Gastrocnemius medialis (tissue), 4 donors: ENCODE data around the gene SRBD1. TPM values are rescaled to one million over a fixed set of nuclear protein-coding genes. Genes with fewer than 3 reads are reported as not detected.

Source experiments
- ATAC-seq, 2 donors: fragments of 150-250 bp; one replicate each; pipeline ENCODE4 v1.9.1; 2016
- DNase-seq, 2 donors: peaks; one replicate each; pipeline ENCODE4 v3.0.0-alpha.2; 2019
- H3K27ac ChIP-seq, 4 donors: fragments of 200-600 bp; sonication (generic); 1 replicate in 1 of 4; 2 replicates in 3 of 4; pipeline ENCODE4 v1.5.1; 2016 to 2018; ENCODE audit warnings: mild to moderate bottlenecking in 2 of 4, moderate library complexity in 1 of 4
- H3K27me3 ChIP-seq, 3 donors: fragments of 200-600 bp; sonication (generic) in 2 of 3; 1 replicate in 1 of 3; 2 replicates in 2 of 3; pipeline versions ENCODE4 v1.5.1 to v1.6.0; 2016 to 2019; ENCODE audit warnings: mild to moderate bottlenecking in 1 of 3, moderate library complexity in 1 of 3
- H3K36me3 ChIP-seq, 2 donors: fragments of 200-600 bp; sonication (generic) in 1 of 2; one replicate each; pipeline ENCODE4 v1.5.1; 2017 to 2018
- H3K4me1 ChIP-seq, 2 donors: fragments of 200-600 bp; sonication (generic) in 1 of 2; one replicate each; pipeline ENCODE4 v1.5.1; 2016 to 2017; ENCODE audit warnings: mild to moderate bottlenecking in 2 of 2
- H3K4me3 ChIP-seq, 4 donors: fragments of 200-600 bp; sonication (generic) in 3 of 4; 1 replicate in 1 of 4; 2 replicates in 3 of 4; pipeline ENCODE4 v1.5.1; 2016 to 2019; ENCODE audit warnings: mild to moderate bottlenecking in 2 of 4
- H3K9me3 ChIP-seq, 3 donors: fragments of 200-600 bp; sonication (generic) in 2 of 3; 1 replicate in 1 of 3; 2 replicates in 2 of 3; pipeline ENCODE4 v1.5.1; 2016 to 2019
- POLR2A ChIP-seq, 2 donors: fragments of 450-650 bp; IDR thresholded peaks; one replicate each; pipeline ENCODE4 v1.6.1; 2017; ENCODE audit warnings: antibody characterized with exemption in 2 of 2, mild to moderate bottlenecking in 2 of 2, moderate library complexity in 2 of 2
- in situ Hi-C, 4 donors: fragments of 200-750 bp; cut with MboI; loops; one replicate each; pipeline versions ENCODE4 v1.15.0 to v1.8.0; 2017; ENCODE audit warnings: low sequenced_read_pairs in 4 of 4
- intact Hi-C: fragments of 100-400 bp; cut with DNase I; formaldehyde crosslinking; loops from one replicate; pipeline ENCODE4 v1.15.1; 2023; ENCODE audit warnings: low total_unique reads
- total RNA-seq, 4 donors: library from RNA; depleted of rRNA; stranded (reverse); fragments of >200 nt; gene quantifications; one replicate each; pipeline versions ENCODE4 v1.1.0 to v1.2.3, GENCODE V29; 2016
- TF ChIP-seq, protein P1 (sequence below), 5 experiments: fragments of 450-650 bp in 3 of 5; fragments of 200-600 bp in 2 of 5; sonication (generic) in 2 of 5; IDR thresholded peaks in 4 of 5; conservative IDR thresholded peaks in 1 of 5; 1 replicate in 4 of 5; 2 replicates in 1 of 5; pipeline ENCODE4 v1.5.1; 2016 to 2019; ENCODE audit warnings: antibody characterized with exemption in 5 of 5, mild to moderate bottlenecking in 3 of 5, moderate library complexity in 3 of 5

SRBD1 gene
- total RNA-seq, 4 donors from 2014 or later = 3.0 to 10.1 (median 4.5) TPM

DNA sequence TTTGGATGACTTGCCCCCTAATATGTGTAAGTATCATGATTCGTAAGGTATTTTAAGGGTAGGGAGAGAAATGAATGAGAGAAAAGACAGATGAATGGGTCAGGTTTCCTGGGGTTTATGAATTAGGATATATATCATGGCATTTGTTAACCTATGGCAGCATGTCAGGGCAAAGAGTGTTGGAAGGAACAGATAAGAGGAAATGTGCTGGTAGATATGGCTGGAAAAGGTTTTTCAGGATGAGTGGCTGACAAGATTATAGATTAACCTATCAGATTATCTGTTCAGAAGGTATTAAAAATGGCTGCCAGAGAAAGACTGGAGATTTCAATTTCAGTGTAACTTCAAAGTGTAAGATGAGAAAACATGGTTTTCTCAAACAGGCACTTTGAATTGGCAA is 67.8 kb downstream of the SRBD1 start:
- H3K4me3 ChIP-seq = no peak overlapping the region
- ATAC-seq = no peak
- H3K27ac ChIP-seq = no peak overlapping the region
- in situ Hi-C loops = no loop called here
- no peaks in the 10 kb centered on the region for H3K9me3 ChIP-seq
- no peaks in the 10 kb centered on the region for H3K4me1 ChIP-seq
- H3K36me3 ChIP-seq = peaks cover 0 to 20% of the 10 kb centered on the region in 2 donors
- TF ChIP-seq, protein P1, sequence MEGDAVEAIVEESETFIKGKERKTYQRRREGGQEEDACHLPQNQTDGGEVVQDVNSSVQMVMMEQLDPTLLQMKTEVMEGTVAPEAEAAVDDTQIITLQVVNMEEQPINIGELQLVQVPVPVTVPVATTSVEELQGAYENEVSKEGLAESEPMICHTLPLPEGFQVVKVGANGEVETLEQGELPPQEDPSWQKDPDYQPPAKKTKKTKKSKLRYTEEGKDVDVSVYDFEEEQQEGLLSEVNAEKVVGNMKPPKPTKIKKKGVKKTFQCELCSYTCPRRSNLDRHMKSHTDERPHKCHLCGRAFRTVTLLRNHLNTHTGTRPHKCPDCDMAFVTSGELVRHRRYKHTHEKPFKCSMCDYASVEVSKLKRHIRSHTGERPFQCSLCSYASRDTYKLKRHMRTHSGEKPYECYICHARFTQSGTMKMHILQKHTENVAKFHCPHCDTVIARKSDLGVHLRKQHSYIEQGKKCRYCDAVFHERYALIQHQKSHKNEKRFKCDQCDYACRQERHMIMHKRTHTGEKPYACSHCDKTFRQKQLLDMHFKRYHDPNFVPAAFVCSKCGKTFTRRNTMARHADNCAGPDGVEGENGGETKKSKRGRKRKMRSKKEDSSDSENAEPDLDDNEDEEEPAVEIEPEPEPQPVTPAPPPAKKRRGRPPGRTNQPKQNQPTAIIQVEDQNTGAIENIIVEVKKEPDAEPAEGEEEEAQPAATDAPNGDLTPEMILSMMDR (IDR thresholded peaks at IDR 0.05 in 4 of 5, conservative IDR thresholded peaks at IDR 0.05 in 1 of 5) = no peak
- no peak for TF ChIP-seq POLR2A (IDR thresholded peaks at IDR 0.05)
- no peaks in the 10 kb centered on the region for H3K27me3 ChIP-seq
- no peak for DNase-seq
- intact Hi-C loops = no loop called here

DNA sequence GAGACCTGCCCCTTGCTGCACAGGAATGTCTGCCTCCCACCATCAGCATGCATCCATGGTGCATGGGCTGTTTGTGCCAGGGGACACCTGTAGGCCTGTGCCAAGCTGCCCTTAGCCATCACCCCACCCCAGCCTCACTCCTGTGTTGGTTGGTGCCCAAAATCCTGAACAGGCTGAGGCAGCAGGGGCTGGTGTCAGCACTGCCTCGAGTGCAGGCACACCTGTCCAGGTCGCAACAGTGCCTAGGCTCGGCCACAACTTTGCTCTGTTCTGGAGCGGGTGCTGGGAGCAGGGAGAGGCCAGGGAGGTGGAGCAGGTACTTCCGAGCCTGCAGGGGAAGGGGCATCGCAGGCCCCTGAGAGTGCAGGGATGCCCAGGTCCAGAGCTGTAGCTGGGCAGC is 69.1 kb downstream of the SRBD1 start:
- Histone ChIP-seq H3K9me3 (no peaks in the 10 kb centered on the region), H3K27me3 (no peaks in the 10 kb centered on the region), H3K36me3 (peaks cover 0 to 20% of the 10 kb centered on the region in 2 donors), H3K4me3 (no peak overlapping the region), H3K4me1 (no peaks in the 10 kb centered on the region), H3K27ac (no peak overlapping the region)
- intact Hi-C loops = no loop called here
- no peak for TF ChIP-seq POLR2A (IDR thresholded peaks at IDR 0.05)
- TF ChIP-seq, protein P1 (IDR thresholded peaks at IDR 0.05 in 4 of 5, conservative IDR thresholded peaks at IDR 0.05 in 1 of 5) = no peak
- ATAC-seq (no peak), DNase-seq (no peak)
- in situ Hi-C loops = no loop called here

DNA sequence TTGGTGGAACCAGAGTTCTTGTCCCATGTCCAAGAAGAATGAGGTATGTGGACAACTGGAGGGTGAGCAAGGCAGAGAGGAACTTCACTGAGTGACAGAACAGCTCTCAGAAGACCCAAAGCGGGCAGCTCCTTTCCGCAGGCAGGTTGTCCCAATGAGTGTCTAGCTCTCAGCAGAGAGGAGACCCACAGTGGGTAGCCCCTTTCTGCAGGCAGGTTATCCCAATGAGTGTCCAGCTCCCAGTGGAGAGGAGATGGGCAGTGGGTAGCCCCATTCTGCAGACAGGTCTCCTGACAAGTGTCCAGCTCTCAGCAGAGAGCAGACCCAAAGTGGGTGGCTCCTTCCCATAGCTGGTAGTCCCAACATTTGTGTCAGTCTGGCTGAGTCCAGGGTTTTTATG is 69.6 kb downstream of the SRBD1 start:
- Histone ChIP-seq H3K9me3 (no peaks in the 10 kb centered on the region), H3K36me3 (peaks cover 0 to 20% of the 10 kb centered on the region in 2 donors), H3K27ac (no peak overlapping the region), H3K4me3 (no peak overlapping the region), H3K27me3 (no peaks in the 10 kb centered on the region), H3K4me1 (no peaks in the 10 kb centered on the region)
- no peak for ATAC-seq
- TF ChIP-seq, protein P1 (IDR thresholded peaks at IDR 0.05 in 4 of 5, conservative IDR thresholded peaks at IDR 0.05 in 1 of 5) = no peak
- no peak for TF ChIP-seq POLR2A (IDR thresholded peaks at IDR 0.05)
- no peak for DNase-seq
- in situ Hi-C loops (no loop called here), intact Hi-C loops (no loop called here)

DNA sequence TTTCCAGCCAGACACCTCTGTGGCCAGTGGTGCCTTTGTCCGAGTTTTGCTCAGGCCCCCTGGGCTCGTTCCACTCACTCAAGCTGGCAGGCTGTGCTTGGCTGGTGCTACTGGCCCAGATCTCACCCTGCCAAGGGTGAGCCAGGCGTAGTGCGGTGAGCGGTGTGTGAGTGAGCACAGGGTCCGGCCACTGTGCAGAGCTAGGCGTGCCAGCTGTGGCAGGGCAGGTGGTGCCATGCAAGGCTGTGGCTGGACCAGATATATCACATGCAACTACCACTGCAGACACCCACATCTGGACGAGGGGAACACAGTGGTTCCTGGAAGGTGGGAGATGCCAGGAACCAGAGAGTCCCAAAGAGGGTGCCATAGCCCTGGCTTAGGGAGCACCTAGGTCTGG is 70.1 kb downstream of the SRBD1 start:
- Histone ChIP-seq H3K27ac (no peak overlapping the region), H3K9me3 (no peaks in the 10 kb centered on the region), H3K36me3 (peaks cover 0 to 20% of the 10 kb centered on the region in 2 donors), H3K4me3 (no peak overlapping the region), H3K27me3 (no peaks in the 10 kb centered on the region), H3K4me1 (no peaks in the 10 kb centered on the region)
- no peak for TF ChIP-seq POLR2A (IDR thresholded peaks at IDR 0.05)
- no peak for ATAC-seq
- DNase-seq = no peak
- in situ Hi-C loops = no loop called here
- intact Hi-C loops = no loop called here

DNA sequence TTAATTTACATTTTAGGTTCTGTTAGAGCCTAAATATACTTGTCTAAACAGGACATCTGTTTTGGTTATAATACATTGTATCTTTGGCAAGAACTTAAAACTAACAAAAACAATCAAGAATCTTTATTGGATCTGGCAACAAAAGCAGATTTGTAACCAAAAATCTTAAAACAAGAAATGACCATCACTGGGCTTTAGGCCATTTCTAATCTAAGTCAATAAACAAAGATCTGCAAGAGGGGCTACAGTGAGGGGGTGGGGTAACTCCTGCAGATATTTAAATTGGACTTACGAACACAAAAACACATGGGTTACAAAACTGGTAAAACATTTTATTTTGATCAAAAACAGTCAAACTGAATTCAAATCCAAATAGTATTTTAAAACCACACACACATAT is 77.3 kb downstream of the SRBD1 start:
- Histone ChIP-seq H3K27ac (no peak overlapping the region), H3K36me3 (no peaks in the 10 kb centered on the region), H3K27me3 (no peaks in the 10 kb centered on the region), H3K9me3 (no peaks in the 10 kb centered on the region), H3K4me1 (no peaks in the 10 kb centered on the region), H3K4me3 (no peak overlapping the region)
- in situ Hi-C loops (no loop called here), intact Hi-C loops (no loop called here)
- TF ChIP-seq, protein P1 (IDR thresholded peaks at IDR 0.05 in 4 of 5, conservative IDR thresholded peaks at IDR 0.05 in 1 of 5) = no peak
- TF ChIP-seq POLR2A (IDR thresholded peaks at IDR 0.05) = no peak
- DNase-seq = no peak
- no peak for ATAC-seq
